ENCODE results near the gene IFNAR2.

The IFNAR2 gene

GRCh38 chr21:33270986-33271385, 41.2 kb downstream of the IFNAR2 start:
- no peak for DNase-seq

GRCh38 chr21:33273044-33273443, 43.3 kb downstream of the IFNAR2 start:
- DNase-seq: peak; percentile 20

- no peak for DNase-seq
Measured at GRCh38 chr21:33278721-33279120, 49.0 kb downstream of the IFNAR2 start.

GRCh38 chr21:33279330-33279820, 49.6 kb downstream of the IFNAR2 start:
- DNase-seq: no peak

Data from kidney glomerular epithelial cell (primary cell).